Endothelial cell of umbilical vein (primary cell): ENCODE results near the gene LHPP.

Experiments
- EZH2 ChIP-seq: IDR thresholded peaks from 2 replicates; pipeline ENCODE4 v1.6.1; 2012; ENCODE audit warnings: borderline replicate concordance, low read depth, mild to moderate bottlenecking, moderate library complexity, low read length, inconsistent platforms; ENCODE audit not compliant: severe bottlenecking
- FOS ChIP-seq: IDR thresholded peaks from 2 replicates; pipeline ENCODE4 v1.6.1; 2011; ENCODE audit warnings: mild to moderate bottlenecking, low read length, moderate library complexity, borderline replicate concordance; ENCODE audit not compliant: insufficient read depth
- POLR2A ChIP-seq: IDR thresholded peaks from 2 replicates; pipeline ENCODE4 v1.6.1; 2012; ENCODE audit warnings: low read depth, mild to moderate bottlenecking, control low read depth, low read length
- POLR2AphosphoS5 ChIP-seq: IDR thresholded peaks from 2 replicates; pipeline ENCODE4 v1.6.1; 2012; ENCODE audit warnings: low read depth, mild to moderate bottlenecking, control low read depth, low read length, moderate library complexity; ENCODE audit not compliant: insufficient read depth
- TF ChIP-seq, protein P1 (sequence below), 2 donors: IDR thresholded peaks; 1 replicate in 1 of 2; 2 replicates in 1 of 2; pipeline ENCODE4 v1.5.1; 2011; ENCODE audit warnings: low read length in 2 of 2, mild to moderate bottlenecking in 2 of 2, moderate library complexity in 2 of 2, control low read depth in 1 of 2, inconsistent platforms in 1 of 2, low read depth in 1 of 2; ENCODE audit not compliant: insufficient read depth in 1 of 2; ENCODE audit errors: extremely low read depth in 1 of 2

GRCh38 chr10:124495725-124496124 is 34.1 kb downstream of the LHPP start:
- TF ChIP-seq, protein P1, sequence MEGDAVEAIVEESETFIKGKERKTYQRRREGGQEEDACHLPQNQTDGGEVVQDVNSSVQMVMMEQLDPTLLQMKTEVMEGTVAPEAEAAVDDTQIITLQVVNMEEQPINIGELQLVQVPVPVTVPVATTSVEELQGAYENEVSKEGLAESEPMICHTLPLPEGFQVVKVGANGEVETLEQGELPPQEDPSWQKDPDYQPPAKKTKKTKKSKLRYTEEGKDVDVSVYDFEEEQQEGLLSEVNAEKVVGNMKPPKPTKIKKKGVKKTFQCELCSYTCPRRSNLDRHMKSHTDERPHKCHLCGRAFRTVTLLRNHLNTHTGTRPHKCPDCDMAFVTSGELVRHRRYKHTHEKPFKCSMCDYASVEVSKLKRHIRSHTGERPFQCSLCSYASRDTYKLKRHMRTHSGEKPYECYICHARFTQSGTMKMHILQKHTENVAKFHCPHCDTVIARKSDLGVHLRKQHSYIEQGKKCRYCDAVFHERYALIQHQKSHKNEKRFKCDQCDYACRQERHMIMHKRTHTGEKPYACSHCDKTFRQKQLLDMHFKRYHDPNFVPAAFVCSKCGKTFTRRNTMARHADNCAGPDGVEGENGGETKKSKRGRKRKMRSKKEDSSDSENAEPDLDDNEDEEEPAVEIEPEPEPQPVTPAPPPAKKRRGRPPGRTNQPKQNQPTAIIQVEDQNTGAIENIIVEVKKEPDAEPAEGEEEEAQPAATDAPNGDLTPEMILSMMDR (IDR thresholded peaks at IDR 0.05; ENCODE audit: extremely low read depth in 1 of 2, insufficient read depth in 1 of 2, low read depth in 1 of 2, low read length in 2 of 2) = no peak
- TF ChIP-seq POLR2A (no peak), EZH2 (no peak), POLR2AphosphoS5 (no peak), FOS (no peak)
